Loucy (cell line): Measurements from ENCODE around the gene PNCK.

ENCODE experiments used
- H2AFZ ChIP-seq: fragments of 200-600 bp; sonication (generic); 2 replicates; pipeline ENCODE4 v1.6.0; 2016; ENCODE audit warnings: antibody characterized with exemption, mild to moderate bottlenecking, low read length, moderate library complexity
- H3F3A ChIP-seq: fragments of 200-600 bp; 2 replicates; pipeline ENCODE4 v1.6.0; 2016; ENCODE audit warnings: antibody characterized with exemption, low read depth, mild to moderate bottlenecking
- H3K27me3 ChIP-seq: fragments of 200-600 bp; sonication (generic); 2 replicates; pipeline ENCODE4 v1.6.1; 2014; ENCODE audit warnings: low read length, mild to moderate bottlenecking; ENCODE audit not compliant: insufficient read depth, poor library complexity, severe bottlenecking
- H3K36me3 ChIP-seq: fragments of 200-600 bp; sonication (generic); 2 replicates; pipeline ENCODE4 v1.6.1; 2016; ENCODE audit warnings: low read length; ENCODE audit not compliant: insufficient read depth
- H3K4me1 ChIP-seq: fragments of 200-600 bp; sonication (generic); 2 replicates; pipeline ENCODE4 v1.5.1; 2014; ENCODE audit warnings: low read length, mild to moderate bottlenecking; ENCODE audit not compliant: insufficient read depth, poor library complexity, severe bottlenecking
- H3K4me2 ChIP-seq: fragments of 200-600 bp; sonication (generic); 2 replicates; pipeline ENCODE4 v1.6.0; 2014; ENCODE audit warnings: antibody characterized with exemption, low read length, low read depth, mild to moderate bottlenecking; ENCODE audit not compliant: poor library complexity, severe bottlenecking
- H3K4me3 ChIP-seq: fragments of 200-600 bp; sonication (generic); 2 replicates; pipeline ENCODE4 v1.5.1; 2014; ENCODE audit warnings: low read length, mild to moderate bottlenecking, mixed read lengths; ENCODE audit not compliant: poor library complexity, severe bottlenecking
- H3K79me2 ChIP-seq: fragments of 200-600 bp; sonication (generic); 2 replicates; pipeline ENCODE4 v1.6.1; 2014; ENCODE audit warnings: low read length; ENCODE audit not compliant: insufficient read depth
- H3K9ac ChIP-seq: fragments of 200-600 bp; sonication (generic); 2 replicates; pipeline ENCODE4 v1.6.0; 2014; ENCODE audit warnings: mild to moderate bottlenecking, low read depth, low read length, moderate library complexity; ENCODE audit not compliant: poor library complexity, severe bottlenecking
- H3K9me2 ChIP-seq: fragments of 200-600 bp; sonication (generic); replicated peaks from 2 replicates; pipeline ENCODE4 v1.6.1; 2016; ENCODE audit warnings: low read depth, low read length, mixed read lengths
- H3K9me3 ChIP-seq: fragments of 200-600 bp; sonication (generic); 2 replicates; pipeline ENCODE4 v1.6.1; 2014; ENCODE audit warnings: mild to moderate bottlenecking, antibody characterized with exemption, low read length, low read depth; ENCODE audit not compliant: insufficient read depth
- H4K20me1 ChIP-seq: fragments of 200-600 bp; sonication (generic); 2 replicates; pipeline ENCODE4 v1.6.0; 2014; ENCODE audit warnings: antibody characterized with exemption, low read length, mild to moderate bottlenecking; ENCODE audit not compliant: insufficient read depth, poor library complexity, severe bottlenecking
- EZH2phosphoT487 ChIP-seq: fragments of 200-600 bp; IDR thresholded peaks from 2 replicates; pipeline ENCODE4 v1.6.1; 2018; ENCODE audit warnings: antibody characterized with exemption, mild to moderate bottlenecking, moderate library complexity, borderline replicate concordance
- TF ChIP-seq, protein P1 (sequence below): fragments of 200-600 bp; sonication (generic); conservative IDR thresholded peaks from 2 replicates; pipeline ENCODE4 v1.5.1; 2014; ENCODE audit warnings: mild to moderate bottlenecking, antibody characterized with exemption, low read length

PNCK gene

DNA sequence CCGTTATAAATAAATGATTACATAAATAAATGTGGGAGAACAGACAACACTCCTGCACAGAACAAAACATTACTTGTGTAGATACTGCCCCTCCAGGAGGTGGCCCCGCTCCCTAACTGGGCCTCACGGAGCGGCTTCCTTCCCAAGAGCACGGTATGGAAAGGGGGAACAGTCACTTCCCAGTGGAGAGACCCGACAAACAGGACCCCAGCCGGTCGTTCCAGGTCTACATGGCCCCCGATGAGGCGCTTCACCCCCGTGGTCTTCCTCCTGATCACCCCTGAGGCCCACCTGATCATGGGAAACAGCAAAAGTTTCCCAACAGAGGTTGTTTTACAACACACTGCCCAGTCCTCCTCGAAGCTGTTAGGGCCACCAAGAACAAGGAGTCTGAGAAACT, 7.6 kb upstream of the PNCK start:
- no peaks in the 10 kb centered on the region for H3K9me3 ChIP-seq
- no peaks in the 10 kb centered on the region for H3K9me2 ChIP-seq
- no peaks in the 10 kb centered on the region for H3K27me3 ChIP-seq

DNA sequence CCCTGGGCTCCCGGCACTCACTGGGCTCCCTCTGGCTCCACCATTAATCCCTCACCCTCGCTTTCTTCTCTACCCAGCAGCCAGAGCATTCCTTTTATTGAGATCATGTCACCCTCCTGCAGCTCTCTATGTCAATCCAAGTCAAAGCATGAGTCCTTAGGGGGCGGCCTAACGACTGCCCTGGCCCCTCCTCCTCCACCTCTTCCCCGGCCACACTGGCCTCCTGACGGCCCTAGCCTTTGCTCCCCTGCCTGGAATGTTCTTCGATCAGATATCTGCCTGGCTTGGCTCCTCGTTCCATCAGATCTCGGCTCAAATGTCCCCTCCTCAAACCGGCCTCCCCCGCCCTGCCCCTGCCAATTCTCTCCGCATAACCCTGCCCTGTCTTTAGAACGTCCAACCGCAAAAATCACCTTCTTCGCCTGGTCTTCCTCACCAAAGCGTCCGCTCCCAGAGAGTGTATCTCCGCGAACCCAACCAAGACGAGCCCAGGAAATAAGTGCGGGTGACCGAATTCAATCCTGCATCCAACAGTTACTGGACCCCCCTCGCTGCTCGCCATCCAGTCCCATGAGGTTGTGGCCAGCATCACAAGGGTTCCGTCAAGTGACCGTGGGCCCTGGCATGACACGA, 722 bp upstream of the PNCK start:
- Histone ChIP-seq H3K9ac (no peak overlapping the region), H3K36me3 (no peaks in the 10 kb centered on the region)
- no peak for TF ChIP-seq EZH2phosphoT487
- TF ChIP-seq, protein P1, sequence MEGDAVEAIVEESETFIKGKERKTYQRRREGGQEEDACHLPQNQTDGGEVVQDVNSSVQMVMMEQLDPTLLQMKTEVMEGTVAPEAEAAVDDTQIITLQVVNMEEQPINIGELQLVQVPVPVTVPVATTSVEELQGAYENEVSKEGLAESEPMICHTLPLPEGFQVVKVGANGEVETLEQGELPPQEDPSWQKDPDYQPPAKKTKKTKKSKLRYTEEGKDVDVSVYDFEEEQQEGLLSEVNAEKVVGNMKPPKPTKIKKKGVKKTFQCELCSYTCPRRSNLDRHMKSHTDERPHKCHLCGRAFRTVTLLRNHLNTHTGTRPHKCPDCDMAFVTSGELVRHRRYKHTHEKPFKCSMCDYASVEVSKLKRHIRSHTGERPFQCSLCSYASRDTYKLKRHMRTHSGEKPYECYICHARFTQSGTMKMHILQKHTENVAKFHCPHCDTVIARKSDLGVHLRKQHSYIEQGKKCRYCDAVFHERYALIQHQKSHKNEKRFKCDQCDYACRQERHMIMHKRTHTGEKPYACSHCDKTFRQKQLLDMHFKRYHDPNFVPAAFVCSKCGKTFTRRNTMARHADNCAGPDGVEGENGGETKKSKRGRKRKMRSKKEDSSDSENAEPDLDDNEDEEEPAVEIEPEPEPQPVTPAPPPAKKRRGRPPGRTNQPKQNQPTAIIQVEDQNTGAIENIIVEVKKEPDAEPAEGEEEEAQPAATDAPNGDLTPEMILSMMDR = no peak

More for the DNA sequence above, 7.6 kb upstream of the PNCK start:
- Histone ChIP-seq H3K79me2 (no peaks in the 10 kb centered on the region), H3K9ac (no peak overlapping the region), H3K4me1 (no peaks in the 10 kb centered on the region), H3K4me3 (no peak overlapping the region), H2AFZ (no peak overlapping the region), H3K4me2 (no peak overlapping the region), H3F3A (no peaks in the 10 kb centered on the region), H3K36me3 (no peaks in the 10 kb centered on the region), H4K20me1 (no peaks in the 10 kb centered on the region)
- TF ChIP-seq, protein P1 = no peak
- TF ChIP-seq EZH2phosphoT487 = no peak

DNA sequence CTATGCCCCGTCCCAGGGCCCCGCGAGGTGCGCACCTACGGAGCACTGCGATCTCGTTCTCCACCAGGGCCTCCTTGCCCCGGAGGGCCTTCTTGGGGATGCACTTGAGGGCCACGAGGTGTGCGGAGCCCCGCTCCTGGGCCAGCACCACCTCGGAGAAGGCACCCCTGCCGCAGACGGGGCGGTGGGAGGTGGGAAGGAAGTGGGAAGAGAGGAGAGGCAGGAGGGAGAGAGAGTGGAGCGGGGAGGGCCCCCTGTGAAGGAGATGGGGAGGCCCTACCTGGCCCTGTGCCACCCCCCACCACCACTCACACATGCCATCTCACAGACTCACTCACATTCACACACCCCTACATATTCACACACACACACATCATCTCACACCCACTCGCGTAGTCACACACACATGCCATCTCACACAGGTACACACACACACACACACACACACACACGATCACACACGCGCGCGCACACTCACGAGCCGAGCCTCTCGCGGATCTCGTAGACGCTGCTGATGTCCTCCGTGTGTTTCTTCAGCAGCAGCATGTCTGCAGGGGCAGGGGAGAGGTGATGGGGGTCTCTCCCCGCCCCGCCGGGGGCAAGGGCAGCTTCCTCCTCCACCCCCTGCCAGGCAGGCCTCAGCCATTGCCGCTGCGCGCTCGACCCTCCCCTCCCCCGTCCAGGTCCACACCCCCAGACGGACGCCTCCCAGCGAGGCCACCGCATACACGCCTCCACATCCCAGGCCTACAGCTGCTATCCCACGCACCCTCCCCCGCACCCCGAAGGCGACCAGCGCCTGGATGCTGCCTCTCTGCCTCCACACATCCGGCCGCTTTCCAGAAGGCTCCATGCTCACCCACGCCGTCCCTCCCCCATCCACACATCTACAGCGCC, 834 bp downstream of the PNCK start:
- no peaks in the 10 kb centered on the region for H3K9me3 ChIP-seq
- H3K4me2 ChIP-seq = no peak overlapping the region
- H3K27me3 ChIP-seq = no peaks in the 10 kb centered on the region
- no peaks in the 10 kb centered on the region for H4K20me1 ChIP-seq
- TF ChIP-seq, protein P1 = no peak
- no peak for TF ChIP-seq EZH2phosphoT487
- H3K9me2 ChIP-seq = no peaks in the 10 kb centered on the region
- no peaks in the 10 kb centered on the region for H3K36me3 ChIP-seq
- no peak overlapping the region for H3K9ac ChIP-seq
- H2AFZ ChIP-seq = no peak overlapping the region
- H3F3A ChIP-seq = no peaks in the 10 kb centered on the region
- H3K79me2 ChIP-seq = no peaks in the 10 kb centered on the region
- H3K4me1 ChIP-seq = no peaks in the 10 kb centered on the region
- H3K4me3 ChIP-seq = no peak overlapping the region

More for the DNA sequence above, 722 bp upstream of the PNCK start:
- H3K4me1 ChIP-seq = no peaks in the 10 kb centered on the region
- H4K20me1 ChIP-seq = no peaks in the 10 kb centered on the region
- H3K79me2 ChIP-seq = no peaks in the 10 kb centered on the region
- no peaks in the 10 kb centered on the region for H3K9me2 ChIP-seq
- no peak overlapping the region for H3K4me3 ChIP-seq
- no peaks in the 10 kb centered on the region for H3F3A ChIP-seq
- no peaks in the 10 kb centered on the region for H3K27me3 ChIP-seq
- H3K4me2 ChIP-seq = no peak overlapping the region
- no peaks in the 10 kb centered on the region for H3K9me3 ChIP-seq
- H2AFZ ChIP-seq = no peak overlapping the region
